ENCODE results near the gene EPS8L2.

EPS8L2 gene

DNA sequence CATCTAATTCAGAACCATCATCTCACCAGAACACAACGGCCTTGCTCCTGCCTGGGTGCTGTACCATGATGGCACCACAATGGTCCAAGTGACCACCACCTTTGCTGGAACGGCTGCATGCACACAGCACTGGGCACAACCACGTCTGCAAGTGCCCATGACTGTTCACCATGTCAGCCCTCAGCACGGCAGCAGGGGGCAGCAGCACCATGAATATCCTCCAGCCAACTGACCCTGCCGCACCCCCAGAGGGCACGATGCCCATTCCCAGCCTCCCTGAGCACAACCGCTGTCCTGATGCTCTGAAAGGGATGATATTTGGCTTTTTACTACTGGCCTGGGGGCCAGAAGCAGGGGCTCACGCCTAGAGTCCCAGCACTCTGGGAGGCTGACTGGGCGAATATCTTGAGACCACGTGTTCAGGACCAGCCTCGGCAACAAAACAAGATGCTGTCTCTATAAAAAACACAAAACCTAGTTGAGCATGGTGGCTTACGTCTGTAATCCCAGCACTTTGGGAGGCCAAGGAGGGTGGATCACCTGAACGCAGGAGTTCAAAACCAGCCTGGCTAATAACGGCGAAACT lies 43.2 kb upstream of the EPS8L2 start:
- TF ChIP-seq YY1 (IDR thresholded peaks at IDR 0.05; ENCODE audit: insufficient read depth, insufficient read length) = no peak
- no peak for TF ChIP-seq ZNF274 (IDR thresholded peaks at IDR 0.05; ENCODE audit: low read depth, low read length)
- TF ChIP-seq SUZ12 (IDR thresholded peaks at IDR 0.05; ENCODE audit: extremely low read depth, insufficient read depth, insufficient read length) = no peak
- peaks cover 4% of the 10 kb centered on the region for H3K4me1 ChIP-seq (ENCODE audit: insufficient read depth, insufficient read length)
- DNase-seq (ENCODE audit: low read depth, low spot score) = no peak
- no peaks in the 10 kb centered on the region for H3K9me3 ChIP-seq (ENCODE audit: insufficient read depth, low read length)
- H3K27me3 ChIP-seq (ENCODE audit: insufficient read depth, insufficient read length) = no peaks in the 10 kb centered on the region
- no peak overlapping the region for H3K4me3 ChIP-seq (ENCODE audit: insufficient read length, low read depth)
- H3K36me3 ChIP-seq (ENCODE audit: insufficient read depth, insufficient read length, low read length) = peaks cover 79% of the 10 kb centered on the region
- H3K9ac ChIP-seq (ENCODE audit: insufficient read length, low read depth) = no peak overlapping the region

DNA sequence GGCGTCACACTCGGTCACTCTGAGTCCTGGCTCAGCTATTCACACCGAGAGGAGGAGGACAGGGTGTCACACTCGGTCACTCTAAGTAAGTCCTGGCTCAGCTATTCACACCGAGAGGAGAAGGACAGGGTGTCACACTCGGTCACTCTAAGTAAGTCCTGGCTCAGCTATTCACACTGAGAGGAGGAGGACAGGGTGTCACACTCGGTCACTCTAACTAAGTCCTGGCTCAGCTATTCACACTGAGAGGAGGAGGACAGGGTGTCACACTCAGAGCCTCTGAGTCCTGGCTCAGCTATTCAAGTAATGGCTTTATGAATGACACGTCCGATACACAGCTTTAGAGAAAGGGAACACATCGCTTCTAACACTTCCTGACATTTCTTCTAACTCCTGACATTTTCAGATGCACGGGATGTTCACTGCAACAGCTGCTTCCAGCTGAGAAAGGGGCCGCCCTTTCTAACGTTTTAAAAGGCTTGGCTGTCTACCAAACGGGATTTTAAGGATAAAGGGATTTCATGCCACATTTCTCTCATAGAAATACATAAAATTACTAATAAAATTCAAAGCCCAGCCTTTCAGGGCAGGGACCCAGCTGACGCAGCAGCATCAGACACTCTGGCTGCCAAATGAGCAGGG lies 40.8 kb upstream of the EPS8L2 start:
- Histone ChIP-seq H3K9me3 (ENCODE audit: insufficient read depth, low read length) (no peaks in the 10 kb centered on the region), H3K36me3 (ENCODE audit: insufficient read depth, insufficient read length, low read length) (peaks cover 67% of the 10 kb centered on the region), H3K4me3 (ENCODE audit: insufficient read length, low read depth) (no peak overlapping the region), H3K27me3 (ENCODE audit: insufficient read depth, insufficient read length) (no peaks in the 10 kb centered on the region), H3K9ac (ENCODE audit: insufficient read length, low read depth) (no peak overlapping the region), H3K4me1 (ENCODE audit: insufficient read depth, insufficient read length) (no peaks in the 10 kb centered on the region)
- no peak for DNase-seq (ENCODE audit: low read depth, low spot score)
- no peak for TF ChIP-seq ZNF274 (IDR thresholded peaks at IDR 0.05; ENCODE audit: low read depth, low read length)
- TF ChIP-seq YY1 (IDR thresholded peaks at IDR 0.05; ENCODE audit: insufficient read depth, insufficient read length) = no peak
- no peak for TF ChIP-seq SUZ12 (IDR thresholded peaks at IDR 0.05; ENCODE audit: extremely low read depth, insufficient read depth, insufficient read length)

DNA sequence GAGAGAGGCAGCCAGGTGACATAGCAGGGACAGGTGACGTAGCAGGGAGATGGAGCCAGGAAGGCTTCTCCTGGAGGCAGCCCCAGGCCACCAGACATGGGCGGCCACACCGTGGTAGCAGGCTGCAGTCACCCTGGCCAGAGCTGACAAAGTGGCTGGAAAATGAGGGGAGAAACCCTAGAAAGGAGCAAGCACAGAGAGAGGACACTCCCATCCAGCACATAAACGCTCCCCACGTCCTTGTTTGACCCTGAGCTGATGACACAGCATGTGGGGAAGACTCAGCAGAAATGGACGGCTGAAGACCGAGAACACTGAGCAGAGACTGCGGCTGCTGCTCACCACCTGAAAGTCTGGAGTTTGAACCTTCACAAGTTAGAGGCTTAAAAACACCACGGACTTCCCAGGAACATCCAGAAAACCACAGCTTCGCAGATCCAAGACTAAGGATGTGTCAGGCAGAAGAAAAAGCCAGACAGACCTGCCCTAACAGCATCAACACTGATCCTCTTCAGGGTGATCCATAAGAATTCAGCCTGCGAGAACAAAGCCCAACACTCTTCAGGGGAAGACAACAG lies 40.2 kb upstream of the EPS8L2 start:
- no peak overlapping the region for H3K9ac ChIP-seq (ENCODE audit: insufficient read length, low read depth)
- no peak for TF ChIP-seq ZNF274 (IDR thresholded peaks at IDR 0.05; ENCODE audit: low read depth, low read length)
- no peak for TF ChIP-seq SUZ12 (IDR thresholded peaks at IDR 0.05; ENCODE audit: extremely low read depth, insufficient read depth, insufficient read length)
- no peak for TF ChIP-seq YY1 (IDR thresholded peaks at IDR 0.05; ENCODE audit: insufficient read depth, insufficient read length)
- H3K4me3 ChIP-seq (ENCODE audit: insufficient read length, low read depth) = no peak overlapping the region
- H3K9me3 ChIP-seq (ENCODE audit: insufficient read depth, low read length) = no peaks in the 10 kb centered on the region
- H3K36me3 ChIP-seq (ENCODE audit: insufficient read depth, insufficient read length, low read length) = peaks cover 64% of the 10 kb centered on the region
- no peaks in the 10 kb centered on the region for H3K4me1 ChIP-seq (ENCODE audit: insufficient read depth, insufficient read length)
- no peak for DNase-seq (ENCODE audit: low read depth, low spot score)
- H3K27me3 ChIP-seq (ENCODE audit: insufficient read depth, insufficient read length) = no peaks in the 10 kb centered on the region

DNA sequence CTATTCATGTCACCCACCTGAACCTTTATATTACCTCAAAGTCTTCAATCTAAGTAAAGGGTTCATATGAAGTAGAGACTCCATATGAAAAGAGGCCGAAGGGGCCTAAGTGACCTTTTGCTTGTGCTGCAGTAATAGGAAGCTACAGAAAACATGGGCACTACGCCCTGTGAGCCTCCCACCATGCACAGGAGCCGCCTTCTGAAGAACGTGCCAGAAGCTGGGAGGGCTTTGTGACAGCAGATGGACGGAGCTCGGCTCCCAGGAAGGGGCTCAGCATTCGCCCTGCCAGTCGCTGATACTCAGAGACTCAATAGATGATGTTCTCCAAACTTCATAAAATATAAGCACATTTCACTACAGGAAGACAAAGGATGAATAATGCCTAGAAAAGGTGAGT lies 32.2 kb upstream of the EPS8L2 start:
- Histone ChIP-seq H3K36me3 (ENCODE audit: insufficient read depth, insufficient read length, low read length) (peaks cover 73% of the 10 kb centered on the region), H3K4me1 (ENCODE audit: insufficient read depth, insufficient read length) (peaks cover 3% of the 10 kb centered on the region), H3K4me3 (ENCODE audit: insufficient read length, low read depth) (no peak overlapping the region), H3K9me3 (ENCODE audit: insufficient read depth, low read length) (no peaks in the 10 kb centered on the region), H3K27me3 (ENCODE audit: insufficient read depth, insufficient read length) (no peaks in the 10 kb centered on the region), H3K9ac (ENCODE audit: insufficient read length, low read depth) (no peak overlapping the region)
- no peak for DNase-seq (ENCODE audit: low read depth, low spot score)
- TF ChIP-seq YY1 (IDR thresholded peaks at IDR 0.05; ENCODE audit: insufficient read depth, insufficient read length) = no peak
- no peak for TF ChIP-seq ZNF274 (IDR thresholded peaks at IDR 0.05; ENCODE audit: low read depth, low read length)
- no peak for TF ChIP-seq SUZ12 (IDR thresholded peaks at IDR 0.05; ENCODE audit: extremely low read depth, insufficient read depth, insufficient read length)

DNA sequence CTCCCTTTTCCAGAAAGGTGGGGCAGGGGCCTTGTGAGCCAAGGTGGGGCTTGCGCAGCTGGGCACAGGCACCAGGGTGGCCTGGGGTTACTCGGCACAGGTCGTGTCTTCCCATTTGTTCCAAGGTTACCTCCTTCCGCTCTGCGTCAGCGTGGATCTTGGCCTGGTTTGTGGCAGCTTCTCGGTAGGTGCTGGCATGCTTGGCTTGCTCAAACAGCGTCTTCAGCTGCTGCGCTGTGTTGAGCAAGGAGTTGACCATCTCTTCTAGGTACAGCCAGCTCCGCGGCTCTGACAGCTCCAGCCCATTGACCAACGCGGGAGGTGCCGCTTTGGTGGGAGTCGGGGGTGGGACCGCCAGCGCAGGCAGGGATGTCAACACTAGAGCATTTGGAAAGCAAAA lies 31.6 kb upstream of the EPS8L2 start:
- Histone ChIP-seq H3K9ac (ENCODE audit: insufficient read length, low read depth) (no peak overlapping the region), H3K36me3 (ENCODE audit: insufficient read depth, insufficient read length, low read length) (peaks cover 71% of the 10 kb centered on the region), H3K4me1 (ENCODE audit: insufficient read depth, insufficient read length) (peaks cover 3% of the 10 kb centered on the region), H3K9me3 (ENCODE audit: insufficient read depth, low read length) (no peaks in the 10 kb centered on the region), H3K4me3 (ENCODE audit: insufficient read length, low read depth) (no peak overlapping the region), H3K27me3 (ENCODE audit: insufficient read depth, insufficient read length) (no peaks in the 10 kb centered on the region)
- DNase-seq (ENCODE audit: low read depth, low spot score) = no peak
- TF ChIP-seq YY1 (IDR thresholded peaks at IDR 0.05; ENCODE audit: insufficient read depth, insufficient read length) (no peak), ZNF274 (IDR thresholded peaks at IDR 0.05; ENCODE audit: low read depth, low read length) (no peak), SUZ12 (IDR thresholded peaks at IDR 0.05; ENCODE audit: extremely low read depth, insufficient read depth, insufficient read length) (no peak)

DNA sequence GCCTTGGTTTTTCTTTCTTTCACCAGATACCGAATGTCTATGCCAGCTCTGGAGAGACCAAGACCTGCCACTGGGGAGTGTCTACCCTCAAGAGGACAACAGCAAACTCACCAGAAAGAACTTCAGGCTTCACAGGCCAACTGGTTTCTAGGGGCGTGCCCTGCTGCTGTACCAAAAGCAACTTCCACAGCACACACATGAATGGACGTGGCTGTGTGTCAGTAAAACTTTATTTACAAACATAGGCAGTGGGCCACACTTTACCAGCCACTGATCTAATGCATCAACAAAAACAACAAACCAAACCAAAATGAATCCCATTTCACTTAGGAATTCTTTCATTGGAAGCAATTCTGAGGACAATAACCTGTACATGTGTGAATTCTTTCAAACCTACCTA lies 27.7 kb upstream of the EPS8L2 start:
- peaks cover 3% of the 10 kb centered on the region for H3K4me1 ChIP-seq (ENCODE audit: insufficient read depth, insufficient read length)
- TF ChIP-seq SUZ12 (IDR thresholded peaks at IDR 0.05; ENCODE audit: extremely low read depth, insufficient read depth, insufficient read length) (no peak), ZNF274 (IDR thresholded peaks at IDR 0.05; ENCODE audit: low read depth, low read length) (no peak), YY1 (IDR thresholded peaks at IDR 0.05; ENCODE audit: insufficient read depth, insufficient read length) (no peak)
- H3K9ac ChIP-seq (ENCODE audit: insufficient read length, low read depth) = no peak overlapping the region
- H3K27me3 ChIP-seq (ENCODE audit: insufficient read depth, insufficient read length) = no peaks in the 10 kb centered on the region
- no peaks in the 10 kb centered on the region for H3K9me3 ChIP-seq (ENCODE audit: insufficient read depth, low read length)
- peaks cover 82% of the 10 kb centered on the region for H3K36me3 ChIP-seq (ENCODE audit: insufficient read depth, insufficient read length, low read length)
- no peak overlapping the region for H3K4me3 ChIP-seq (ENCODE audit: insufficient read length, low read depth)
- DNase-seq (ENCODE audit: low read depth, low spot score) = no peak

Measured in NT2/D1 (cell line).